ENCODE data around the gene SRGAP3.

DNA sequence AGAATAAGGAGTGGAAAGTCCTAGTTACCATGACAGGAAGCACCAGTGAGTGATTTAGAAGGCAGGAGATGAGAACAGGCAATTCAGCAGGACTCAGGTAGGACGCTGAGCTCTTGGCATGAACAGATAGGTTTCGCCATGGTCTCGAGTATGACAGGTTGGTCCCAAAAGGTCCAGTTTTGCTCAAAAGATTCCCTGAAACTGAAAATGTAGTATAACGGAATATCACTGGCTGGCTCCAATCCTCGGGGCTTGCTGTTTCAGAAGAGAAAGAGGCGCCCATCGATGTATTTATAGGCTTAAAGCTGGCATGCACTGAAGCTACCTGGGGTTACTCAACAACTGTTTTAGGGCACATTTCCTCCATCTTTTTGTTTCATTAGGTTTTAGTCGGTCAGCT, 59.2 kb downstream of the SRGAP3 start:
- TF ChIP-seq POLR2AphosphoS5 (IDR thresholded peaks at IDR 0.05) = no peak
- TF ChIP-seq, protein P1, sequence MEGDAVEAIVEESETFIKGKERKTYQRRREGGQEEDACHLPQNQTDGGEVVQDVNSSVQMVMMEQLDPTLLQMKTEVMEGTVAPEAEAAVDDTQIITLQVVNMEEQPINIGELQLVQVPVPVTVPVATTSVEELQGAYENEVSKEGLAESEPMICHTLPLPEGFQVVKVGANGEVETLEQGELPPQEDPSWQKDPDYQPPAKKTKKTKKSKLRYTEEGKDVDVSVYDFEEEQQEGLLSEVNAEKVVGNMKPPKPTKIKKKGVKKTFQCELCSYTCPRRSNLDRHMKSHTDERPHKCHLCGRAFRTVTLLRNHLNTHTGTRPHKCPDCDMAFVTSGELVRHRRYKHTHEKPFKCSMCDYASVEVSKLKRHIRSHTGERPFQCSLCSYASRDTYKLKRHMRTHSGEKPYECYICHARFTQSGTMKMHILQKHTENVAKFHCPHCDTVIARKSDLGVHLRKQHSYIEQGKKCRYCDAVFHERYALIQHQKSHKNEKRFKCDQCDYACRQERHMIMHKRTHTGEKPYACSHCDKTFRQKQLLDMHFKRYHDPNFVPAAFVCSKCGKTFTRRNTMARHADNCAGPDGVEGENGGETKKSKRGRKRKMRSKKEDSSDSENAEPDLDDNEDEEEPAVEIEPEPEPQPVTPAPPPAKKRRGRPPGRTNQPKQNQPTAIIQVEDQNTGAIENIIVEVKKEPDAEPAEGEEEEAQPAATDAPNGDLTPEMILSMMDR (IDR thresholded peaks at IDR 0.05) = no peak

Data from gastroesophageal sphincter (tissue), 3 donors.